ENCODE results near the gene FIGNL1. TPM values are rescaled to one million over a fixed set of nuclear protein-coding genes. Genes with fewer than 3 reads are reported as not detected.

The FIGNL1 gene
- total and polyA plus RNA-seq, 2 of the 4 experiments (the other 2 are of a cell fraction), result 8.2 to 27.1 TPM

- Histone ChIP-seq H3K9ac (ENCODE audit: low read depth, low read length) (no peak overlapping the region), H3K4me2 (ENCODE audit: low read depth, low read length) (no peak overlapping the region), H3K56ac (ENCODE audit: extremely low read depth, insufficient read depth, low read length) (no peak overlapping the region), H3K9me3 (ENCODE audit: control insufficient read depth, insufficient read depth, low read length) (no peaks in the 10 kb centered on the region), H3K4me1 (ENCODE audit: control insufficient read depth, insufficient read depth, low read length) (no peaks in the 10 kb centered on the region), H2BK5ac (ENCODE audit: low read depth, low read length, poor library complexity, severe bottlenecking) (no peak overlapping the region), H3K27me3 (ENCODE audit: control insufficient read depth, insufficient read depth, low read length) (peaks cover 18% of the 10 kb centered on the region), H4K91ac (ENCODE audit: insufficient read depth, low read depth, low read length) (no peak overlapping the region), H4K5ac (ENCODE audit: low read depth, low read length) (no peak overlapping the region), H3K79me1 (ENCODE audit: low read depth in 1 of 2, low read length in 2 of 2) (no peaks in the 10 kb centered on the region), H3K27ac (ENCODE audit: insufficient read depth, low read length) (no peak overlapping the region), H4K20me1 (ENCODE audit: insufficient read depth, low read length) (no peaks in the 10 kb centered on the region), H2AK9ac (replicated peaks; ENCODE audit: low read depth, low read length, poor library complexity) (no peak overlapping the region), H3K4me3 (ENCODE audit: insufficient read depth, low read depth, low read length) (no peak overlapping the region), H2AK5ac (ENCODE audit: low read depth, low read length) (no peak overlapping the region), H2BK20ac (ENCODE audit: low read depth, low read length) (no peak overlapping the region), H3K18ac (ENCODE audit: low read depth, low read length) (no peak overlapping the region), H3K14ac (replicated peaks; ENCODE audit: low read depth, low read length) (no peak overlapping the region), H4K8ac (ENCODE audit: low read depth in 2 of 2, low read length in 2 of 2) (no peak overlapping the region), H3K9me1 (ENCODE audit: insufficient read depth, low read length) (no peaks in the 10 kb centered on the region), H2AFZ (replicated peaks; ENCODE audit: low read length, poor library complexity) (no peak overlapping the region), H2BK15ac (ENCODE audit: low read depth, low read length) (no peak overlapping the region), H2BK120ac (ENCODE audit: low read depth, low read length) (no peak overlapping the region), H3K23ac (ENCODE audit: low read depth, low read length) (no peak overlapping the region), H3K36me3 (ENCODE audit: control insufficient read depth, insufficient read depth, low read length) (no peaks in the 10 kb centered on the region), H3K4ac (ENCODE audit: low read depth, low read length) (no peak overlapping the region)
- ATAC-seq (ENCODE audit: low read depth), result no peak
- ChIA-PET CTCF (no interaction called here), POLR2A (ENCODE audit: unreplicated experiment) (no interaction called here)
- BruUV-seq (replicated peaks), result no TSS peak
- TF ChIP-seq BHLHE40 (IDR thresholded peaks at IDR 0.05; ENCODE audit: low read depth, low read length) (no peak), ELK1 (IDR thresholded peaks at IDR 0.05; ENCODE audit: borderline replicate concordance, low read depth, low read length) (no peak), RFX5 (IDR thresholded peaks at IDR 0.05; ENCODE audit: low read depth, low read length) (no peak), CEBPB (IDR thresholded peaks at IDR 0.05; ENCODE audit: low read depth, low read length) (no peak), POLR2A (IDR thresholded peaks at IDR 0.05; ENCODE audit: low read depth, low read length) (no peak), NFE2L2 (IDR thresholded peaks at IDR 0.05; ENCODE audit: low read depth, low read length) (no peak), FOS (IDR thresholded peaks at IDR 0.05; ENCODE audit: low read depth, low read length) (no peak), MAFK (IDR thresholded peaks at IDR 0.05; ENCODE audit: low read depth, low read length) (no peak), CTCF (conservative IDR thresholded peaks at IDR 0.05; ENCODE audit: low read depth, low read length) (no peak), MXI1 (IDR thresholded peaks at IDR 0.05; ENCODE audit: borderline replicate concordance, low read depth, low read length) (no peak)
- in situ Hi-C loops (cut with MboI; ENCODE audit: low sequenced_read_pairs), result no loop called here
- DNase-seq, result no peak
- WGBS, 2 experiments (ENCODE audit: extremely low coverage in 2 of 2, insufficient read length in 1 of 2), result no CpG with 5 or more reads among the region's 1 CpG
- intact Hi-C loops (cut with micrococcal nuclease), result no loop called here
- dilution Hi-C loops (cut with HindIII; ENCODE audit: low sequenced_read_pairs, unreplicated experiment), result no loop called here
These were observed 52.2 kb downstream of the FIGNL1 start for GRCh38 chr7:50397971-50398324.
